ENCODE data around the gene TULP1.

- TF ChIP-seq TCF12 (IDR thresholded peaks at IDR 0.05; ENCODE audit: low read depth), result no peak
- no peak for TF ChIP-seq ZBTB7A (IDR thresholded peaks at IDR 0.05; ENCODE audit: low read depth)
- TF ChIP-seq USF1 (IDR thresholded peaks at IDR 0.05), result no peak
- TF ChIP-seq REST (IDR thresholded peaks at IDR 0.05; ENCODE audit: low read depth), result no peak
- TF ChIP-seq TEAD4 (IDR thresholded peaks at IDR 0.05), result no peak
- no peak for TF ChIP-seq RAD21 (IDR thresholded peaks at IDR 0.05; ENCODE audit: low read depth)
- TF ChIP-seq TAF1 (IDR thresholded peaks at IDR 0.05; ENCODE audit: low read depth), result no peak
- TF ChIP-seq EP300 (IDR thresholded peaks at IDR 0.05; ENCODE audit: borderline replicate concordance), result no peak
Measured at GRCh38 chr6:35518566-35519312, 6.0 kb upstream of the TULP1 start.

Data from Ishikawa (cell line).